Fibroblast of lung (primary cell): ENCODE measurements around the gene PRMT5. TPM values are rescaled to one million over a fixed set of nuclear protein-coding genes. Genes with fewer than 3 reads are reported as not detected.
A peak's percentile ranks its signal among the peaks of the same experiment; 100 is the strongest.

Experiments used
- DNase-seq, 2 donors: peaks; one replicate each; pipeline versions ENCODE4 v3.0.0 to v3.0.0-alpha.2; 2010; ENCODE audit warnings: low read depth in 2 of 2
- H2AFZ ChIP-seq: 2 replicates; pipeline ENCODE4 v1.5.1; 2012; ENCODE audit warnings: low read length, control low read depth, inconsistent platforms
- H3K27ac ChIP-seq: 2 replicates; pipeline ENCODE4 v1.5.1; 2011; ENCODE audit warnings: low read length, control low read depth; ENCODE audit not compliant: insufficient read depth
- H3K27me3 ChIP-seq: 2 replicates; pipeline ENCODE4 v1.5.1; 2011; ENCODE audit warnings: mild to moderate bottlenecking, low read length; ENCODE audit not compliant: control insufficient read depth, insufficient read depth
- H3K36me3 ChIP-seq: 2 replicates; pipeline ENCODE4 v1.5.1; 2011; ENCODE audit warnings: low read length; ENCODE audit not compliant: control insufficient read depth, insufficient read depth
- H3K4me1 ChIP-seq: 2 replicates; pipeline ENCODE4 v1.5.1; 2011; ENCODE audit warnings: low read length; ENCODE audit not compliant: control insufficient read depth, insufficient read depth; ENCODE audit errors: extremely low read depth
- H3K4me2 ChIP-seq: 2 replicates; pipeline ENCODE4 v1.5.1; 2011; ENCODE audit warnings: low read length, control low read depth; ENCODE audit not compliant: insufficient read depth; ENCODE audit errors: extremely low read depth
- H3K4me3 ChIP-seq, 4 experiments: fragments of 200-600 bp in 1 of 4; sonication (generic) in 1 of 4; replicated peaks in 1 of 4; 2 replicates each; pipeline ENCODE4 v1.5.1; 2011 to 2016; ENCODE audit warnings: low read length in 4 of 4, low read depth in 3 of 4, mild to moderate bottlenecking in 3 of 4, control low read depth in 2 of 4, inconsistent platforms in 1 of 4, mixed read lengths in 1 of 4; ENCODE audit not compliant: insufficient read depth in 1 of 4; ENCODE audit errors: control extremely low read depth in 1 of 4
- H3K79me2 ChIP-seq: 2 replicates; pipeline ENCODE4 v1.5.1; 2012; ENCODE audit warnings: mild to moderate bottlenecking, low read length, inconsistent platforms; ENCODE audit not compliant: control insufficient read depth, insufficient read depth
- H3K9ac ChIP-seq: 2 replicates; pipeline ENCODE4 v1.5.1; 2011; ENCODE audit warnings: mild to moderate bottlenecking, low read length, control low read depth; ENCODE audit not compliant: insufficient read depth
- H3K9me3 ChIP-seq: 2 replicates; pipeline ENCODE4 v1.5.1; 2012; ENCODE audit warnings: low read depth, low read length; ENCODE audit not compliant: control insufficient read depth, insufficient read depth
- H4K20me1 ChIP-seq: 2 replicates; pipeline ENCODE4 v1.5.1; 2011; ENCODE audit warnings: low read length; ENCODE audit not compliant: control insufficient read depth, insufficient read depth; ENCODE audit errors: extremely low read depth
- CTCF ChIP-seq, 2 donors: IDR thresholded peaks in 1 of 2; conservative IDR thresholded peaks in 1 of 2; 1 replicate in 1 of 2; 2 replicates in 1 of 2; pipeline ENCODE4 v1.5.1; 2011 to 2012; ENCODE audit warnings: low read length in 2 of 2, control low read depth in 1 of 2, inconsistent platforms in 1 of 2, low read depth in 1 of 2, mild to moderate bottlenecking in 1 of 2
- EZH2 ChIP-seq: IDR thresholded peaks from 2 replicates; pipeline ENCODE4 v1.5.1; 2012; ENCODE audit warnings: low read length, control low read depth, mild to moderate bottlenecking; ENCODE audit errors: missing control alignments
- polyA plus RNA-seq, 2 donors: library from polyadenylated mRNA; depleted of rRNA in 1 of 2; stranded (reverse) in 1 of 2; unstranded in 1 of 2; fragments of >200 nt; gene quantifications; 2 replicates each; pipeline ENCODE4 v1.2.1, GENCODE V29; 2011 to 2012; ENCODE audit warnings: missing spikeins in 1 of 2
- total RNA-seq: library from RNA; depleted of rRNA; stranded (reverse); fragments of >200 nt; gene quantifications from 2 replicates; pipeline ENCODE4 v1.2.1, GENCODE V29; 2014

The PRMT5 gene
- total and polyA plus RNA-seq, 2 donors (not counting 1 experiment from before 2014, with no cell fraction given) = 54.8 to 91.7 TPM

DNA sequence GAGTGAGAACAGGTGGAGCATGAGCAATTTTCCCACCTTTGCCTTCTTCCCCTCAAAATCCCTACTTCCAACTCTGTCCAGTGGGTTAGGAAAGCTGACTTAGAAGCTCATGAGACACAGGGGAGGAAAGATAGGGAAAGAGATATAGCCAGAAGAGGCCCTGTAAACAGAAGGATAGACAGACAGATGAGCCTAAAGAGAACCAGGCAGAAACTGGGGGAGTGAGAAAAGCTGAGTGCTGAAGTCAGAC is 48.2 kb upstream of the PRMT5 start:
- peak overlapping the region; percentile 47 for H3K4me2 ChIP-seq
- no peaks in the 10 kb centered on the region for H3K9me3 ChIP-seq
- peak overlapping the region; percentile 66 for H3K27ac ChIP-seq
- peaks cover 39% of the 10 kb centered on the region for H3K79me2 ChIP-seq
- peaks cover 13% of the 10 kb centered on the region for H3K36me3 ChIP-seq
- no peaks in the 10 kb centered on the region for H3K27me3 ChIP-seq
- H3K4me3 ChIP-seq = no peak overlapping the region
- no peak overlapping the region for H2AFZ ChIP-seq
- H3K9ac ChIP-seq = no peak overlapping the region
- DNase-seq = no peak
- H4K20me1 ChIP-seq = no peaks in the 10 kb centered on the region
- H3K4me1 ChIP-seq = peaks cover 45% of the 10 kb centered on the region
- TF ChIP-seq EZH2 (no peak), CTCF (conservative IDR thresholded peaks at IDR 0.05 in 1 of 2, IDR thresholded peaks at IDR 0.05 in 1 of 2; ENCODE audit: low read depth in 1 of 2, low read length in 2 of 2) (no peak)

- Histone ChIP-seq H3K9ac (no peak overlapping the region), H3K4me2 (peak overlapping the region; percentile 47), H3K27ac (peak overlapping the region; percentile 66), H2AFZ (no peak overlapping the region), H3K36me3 (peaks cover 16% of the 10 kb centered on the region), H3K27me3 (no peaks in the 10 kb centered on the region), H3K4me1 (peaks cover 45% of the 10 kb centered on the region), H3K9me3 (no peaks in the 10 kb centered on the region), H3K4me3 (no peak overlapping the region), H4K20me1 (no peaks in the 10 kb centered on the region), H3K79me2 (peaks cover 34% of the 10 kb centered on the region)
- no peak for TF ChIP-seq EZH2
- TF ChIP-seq CTCF (conservative IDR thresholded peaks at IDR 0.05 in 1 of 2, IDR thresholded peaks at IDR 0.05 in 1 of 2; ENCODE audit: low read depth in 1 of 2, low read length in 2 of 2) = no peak
- DNase-seq = peak; percentile 55 to 64
Observed at GRCh38 chr14:22976620-22977433, 47.7 kb upstream of the PRMT5 start.

DNA sequence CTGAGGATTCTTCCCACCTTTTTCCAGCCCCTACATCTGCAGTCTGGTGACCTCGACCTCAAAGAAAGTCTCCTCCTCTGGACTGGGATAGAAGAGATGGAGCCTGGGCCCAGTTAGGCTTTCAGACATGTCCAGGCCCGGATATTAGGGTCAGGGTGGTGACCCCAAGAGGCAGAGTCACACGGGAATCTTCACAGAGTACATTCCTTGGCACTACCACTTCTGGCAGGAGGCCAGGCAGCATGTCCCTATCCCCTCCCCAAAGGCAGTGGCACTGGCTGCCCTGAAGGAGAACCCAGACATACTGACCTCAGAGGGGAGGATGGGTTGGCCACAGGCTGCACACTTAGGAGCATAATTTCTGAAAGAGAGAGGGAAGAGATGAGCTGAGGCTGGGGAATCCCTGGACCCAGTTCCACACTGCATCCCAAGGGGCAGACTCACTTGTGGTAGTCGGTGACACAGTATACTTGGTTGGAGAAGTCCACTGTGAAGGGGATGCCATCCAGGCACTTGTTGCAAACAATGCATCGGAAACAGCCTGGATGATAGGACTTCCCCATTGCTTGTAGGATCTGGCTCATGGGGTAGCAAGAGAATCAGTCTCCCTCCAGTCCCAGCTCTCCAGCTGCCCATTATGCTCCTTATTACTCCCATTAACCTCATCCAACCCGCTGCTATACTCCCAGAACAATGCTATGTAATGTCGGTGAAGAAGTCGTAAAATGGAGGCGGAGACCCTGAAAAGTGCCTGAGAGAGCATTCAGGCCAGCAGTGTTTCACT is 45.5 kb upstream of the PRMT5 start:
- H3K4me1 ChIP-seq = peaks cover 45% of the 10 kb centered on the region
- peaks cover 16% of the 10 kb centered on the region for H3K36me3 ChIP-seq
- no peak for DNase-seq

More for the DNA sequence above, 45.5 kb upstream of the PRMT5 start:
- no peaks in the 10 kb centered on the region for H4K20me1 ChIP-seq
- no peak overlapping the region for H3K4me3 ChIP-seq
- no peaks in the 10 kb centered on the region for H3K9me3 ChIP-seq
- H3K79me2 ChIP-seq = peaks cover 15% of the 10 kb centered on the region
- H3K9ac ChIP-seq = no peak overlapping the region
- no peak overlapping the region for H3K4me2 ChIP-seq
- no peaks in the 10 kb centered on the region for H3K27me3 ChIP-seq
- no peak overlapping the region for H2AFZ ChIP-seq
- TF ChIP-seq EZH2 (no peak), CTCF (conservative IDR thresholded peaks at IDR 0.05 in 1 of 2, IDR thresholded peaks at IDR 0.05 in 1 of 2; ENCODE audit: low read depth in 1 of 2, low read length in 2 of 2) (no peak)
- no peak overlapping the region for H3K27ac ChIP-seq
